Gastrocnemius medialis (tissue), 4 donors: ENCODE results near the gene ALG1L2.
"Not testable (repeated sequence)": the region's sequence is repeated elsewhere in the genome, so short reads cannot be mapped to it uniquely, and the experiment has no call there.

Source experiments
- CTCF ChIP-seq, 5 experiments: fragments of 450-650 bp in 3 of 5; fragments of 200-600 bp in 2 of 5; sonication (generic) in 2 of 5; IDR thresholded peaks in 4 of 5; conservative IDR thresholded peaks in 1 of 5; 1 replicate in 4 of 5; 2 replicates in 1 of 5; pipeline ENCODE4 v1.5.1; 2016 to 2019; ENCODE audit warnings: antibody characterized with exemption in 5 of 5, mild to moderate bottlenecking in 3 of 5, moderate library complexity in 3 of 5
- POLR2A ChIP-seq, 2 donors: fragments of 450-650 bp; IDR thresholded peaks; one replicate each; pipeline ENCODE4 v1.6.1; 2017; ENCODE audit warnings: antibody characterized with exemption in 2 of 2, mild to moderate bottlenecking in 2 of 2, moderate library complexity in 2 of 2

- not testable (repeated sequence) for TF ChIP-seq CTCF (IDR thresholded peaks at IDR 0.05 in 4 of 5, conservative IDR thresholded peaks at IDR 0.05 in 1 of 5); POLR2A (IDR thresholded peaks at IDR 0.05)
Measured at GRCh38 chr3:130140756-130141155, 59.1 kb downstream of the ALG1L2 start.
